HG03354 (cell line): ENCODE data around the gene ANKRD45.
"Not testable (repeated sequence)": the region's sequence is repeated elsewhere in the genome, so short reads cannot be mapped to it uniquely, and the experiment has no call there.

Experiments
- ATAC-seq: cut with Tn5 transposase; IDR thresholded peaks from one replicate; pipeline ENCODE4 v1.9.1; 2021; ENCODE audit warnings: mild to moderate bottlenecking; ENCODE audit not compliant: unreplicated experiment, poor library complexity, severe bottlenecking

ANKRD45 gene

GRCh38 chr1:173581383-173582079 is 88.1 kb downstream of the ANKRD45 start:
- no peak for ATAC-seq

DNA sequence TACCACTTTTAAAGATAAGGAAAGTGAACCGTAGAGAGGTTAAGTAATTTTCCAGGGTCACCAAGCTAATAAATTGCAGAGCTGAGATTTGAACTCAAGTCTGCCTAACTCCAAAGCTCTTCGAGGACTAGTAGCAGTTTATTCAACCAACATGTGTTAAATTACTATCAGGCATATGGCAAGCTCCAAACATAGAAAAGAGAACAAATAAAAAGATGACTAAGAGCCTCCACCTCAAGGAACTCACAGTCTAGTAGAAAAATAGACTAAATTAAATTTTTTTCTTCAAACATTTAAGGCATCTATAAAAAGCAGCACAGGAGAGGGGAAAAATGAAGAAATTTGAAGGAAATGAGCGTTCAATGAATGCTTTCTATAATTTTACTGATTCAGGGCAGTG is 89.0 kb downstream of the ANKRD45 start:
- ATAC-seq = no peak

DNA sequence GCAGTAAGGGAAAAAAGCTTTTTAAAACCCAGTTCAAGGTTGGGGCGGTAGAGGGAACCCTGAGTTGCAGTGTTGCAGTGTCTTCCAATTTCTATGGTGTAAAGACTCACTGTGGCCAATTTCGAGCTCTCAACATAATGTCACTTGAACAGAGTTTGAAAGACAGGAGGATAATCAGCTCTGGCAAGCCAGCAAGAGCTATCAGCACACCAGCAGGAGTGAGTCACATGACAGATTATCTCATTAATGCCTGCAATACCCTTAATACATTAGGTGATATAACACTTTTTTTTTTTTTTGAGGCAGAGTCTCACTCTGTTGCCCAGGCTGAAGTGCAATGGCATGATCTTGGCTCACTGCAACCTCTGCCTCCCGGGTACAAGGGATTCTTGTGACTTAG is 89.6 kb downstream of the ANKRD45 start:
- no peak for ATAC-seq

DNA sequence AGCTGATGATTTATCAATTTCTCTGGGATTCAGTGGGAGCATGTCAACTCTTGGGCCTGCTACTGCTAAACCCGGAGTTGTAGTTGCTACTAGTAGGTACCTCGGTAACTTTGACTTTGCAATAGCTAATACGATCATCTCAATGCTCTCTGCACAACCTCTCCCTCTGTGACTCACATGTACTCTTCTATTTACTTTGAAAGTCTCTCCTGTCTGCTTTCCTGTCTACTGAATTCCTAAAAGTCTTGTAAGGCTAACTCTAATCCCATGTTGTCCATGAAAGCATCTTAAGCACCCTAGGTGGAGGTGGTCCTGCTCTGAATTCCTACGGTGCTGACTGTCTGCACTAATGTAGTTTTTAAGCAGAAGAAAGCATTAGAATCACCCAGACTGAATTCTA is 96.1 kb downstream of the ANKRD45 start:
- no peak for ATAC-seq

DNA sequence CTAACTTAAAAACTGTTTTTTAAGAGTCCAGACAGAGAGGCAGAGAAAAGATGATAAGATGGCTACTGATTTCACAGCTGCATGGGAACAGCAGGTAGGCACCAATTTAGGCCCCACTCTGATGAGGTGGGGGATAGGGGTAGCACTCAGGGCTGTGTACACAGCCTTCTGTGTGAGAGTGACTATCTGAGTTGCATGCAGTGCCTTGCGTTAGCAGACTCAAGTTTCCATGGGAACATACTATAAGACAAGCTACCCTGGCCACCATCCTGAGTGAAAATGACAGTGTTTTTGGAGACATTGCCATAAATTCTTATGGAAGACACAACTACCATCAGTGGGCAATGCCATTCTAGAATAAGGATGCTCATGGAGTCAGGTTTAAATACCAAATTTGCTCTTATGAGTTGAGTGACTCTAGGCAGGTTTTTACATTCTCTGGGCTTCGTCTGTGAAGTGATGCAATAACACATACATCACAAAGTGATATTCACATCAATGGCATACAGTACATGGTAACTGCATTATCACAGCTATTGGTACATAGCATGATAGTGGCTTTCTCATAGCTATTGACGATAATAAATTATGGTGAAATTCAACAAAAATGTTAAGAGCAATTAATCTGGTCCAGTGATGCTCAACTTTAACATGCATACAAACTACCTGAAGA is 97.3 kb downstream of the ANKRD45 start:
- no peak for ATAC-seq

DNA sequence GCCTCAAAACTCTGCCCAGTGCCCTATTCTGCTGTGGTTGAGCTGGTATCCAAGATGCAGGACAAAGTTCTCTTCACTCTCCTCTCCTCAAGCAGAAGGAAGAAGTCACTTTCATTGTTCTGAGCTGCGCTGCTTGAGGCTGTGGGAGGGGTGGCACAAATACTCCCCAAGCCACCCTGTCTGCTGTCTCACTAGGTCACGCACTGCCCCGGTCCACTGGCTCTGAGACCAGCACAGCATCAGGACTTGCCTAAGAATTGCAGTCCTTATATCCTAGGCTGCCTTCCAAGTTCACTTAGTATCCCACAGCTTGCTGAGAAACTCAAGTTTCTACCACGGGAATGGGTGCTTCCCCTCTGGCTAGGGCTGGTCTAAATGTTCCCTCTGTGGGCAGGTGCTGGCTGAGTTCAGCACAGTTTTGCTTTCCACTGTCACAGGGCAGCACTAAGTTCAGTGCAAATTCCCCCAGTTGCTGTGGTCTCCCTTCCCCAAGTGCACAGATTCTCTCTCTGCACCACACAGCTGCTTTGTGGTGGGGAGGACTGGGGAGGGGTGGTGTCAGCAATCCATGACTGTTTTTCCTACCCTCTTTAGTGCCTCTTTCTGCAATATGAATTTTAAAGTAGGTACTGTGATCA is 99.2 kb downstream of the ANKRD45 start:
- ATAC-seq = no peak

DNA sequence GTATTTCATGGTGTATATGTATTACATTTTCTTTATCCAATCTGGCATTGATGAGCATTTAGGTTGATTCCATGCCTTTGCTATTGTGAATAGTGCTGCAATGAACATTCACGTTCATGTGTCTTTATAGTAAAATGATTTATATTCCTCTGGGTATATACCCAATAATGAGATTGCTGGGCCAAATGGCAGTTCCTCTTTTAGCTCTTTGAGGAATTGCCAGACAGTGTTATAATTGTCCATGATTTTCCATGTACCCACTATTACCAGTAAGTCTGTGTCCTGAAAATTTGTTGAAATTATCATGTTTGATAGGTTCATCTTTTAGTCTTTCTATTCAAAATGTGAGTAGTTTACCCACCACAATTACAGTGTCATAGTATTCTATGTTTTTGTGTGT is 101.2 kb downstream of the ANKRD45 start:
- ATAC-seq = no peak

DNA sequence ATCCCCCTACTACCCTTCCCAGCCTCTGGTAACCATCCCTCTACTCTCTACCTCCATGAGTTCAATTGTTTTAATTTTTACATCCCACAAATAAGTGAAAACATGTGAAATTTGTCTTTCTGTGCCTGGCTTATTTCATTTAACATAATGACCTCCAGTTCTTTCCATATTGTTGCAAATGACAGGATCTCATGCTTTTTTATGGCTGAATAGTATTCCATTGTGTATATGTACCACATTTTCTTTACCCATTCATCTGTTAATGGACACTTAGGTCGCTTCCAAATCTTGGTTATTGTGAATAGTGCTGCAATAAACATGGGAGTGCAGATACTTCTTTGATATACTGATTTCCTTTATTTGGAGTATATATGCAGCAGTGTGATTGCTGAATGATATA is 105.8 kb downstream of the ANKRD45 start:
- not testable (repeated sequence) for ATAC-seq

DNA sequence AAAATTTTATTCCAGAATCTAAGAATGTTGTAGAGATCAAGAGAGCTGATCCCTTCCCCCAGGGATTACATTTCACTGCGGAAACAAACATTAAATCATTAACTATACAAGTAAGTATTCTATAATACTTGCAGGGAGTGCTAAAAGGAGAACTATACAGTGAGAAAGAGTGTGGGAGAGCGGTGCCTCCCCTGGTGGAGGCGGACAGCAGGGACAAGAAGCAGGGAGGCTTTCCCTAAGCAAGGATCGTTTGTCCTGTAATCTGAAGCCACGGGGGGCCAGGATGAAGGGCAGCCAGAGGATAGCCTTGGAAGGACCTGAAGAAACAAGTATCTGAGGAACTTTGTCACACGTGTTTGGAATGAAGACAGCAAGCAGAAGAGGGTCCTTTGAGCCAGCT is 106.8 kb downstream of the ANKRD45 start:
- no peak for ATAC-seq

DNA sequence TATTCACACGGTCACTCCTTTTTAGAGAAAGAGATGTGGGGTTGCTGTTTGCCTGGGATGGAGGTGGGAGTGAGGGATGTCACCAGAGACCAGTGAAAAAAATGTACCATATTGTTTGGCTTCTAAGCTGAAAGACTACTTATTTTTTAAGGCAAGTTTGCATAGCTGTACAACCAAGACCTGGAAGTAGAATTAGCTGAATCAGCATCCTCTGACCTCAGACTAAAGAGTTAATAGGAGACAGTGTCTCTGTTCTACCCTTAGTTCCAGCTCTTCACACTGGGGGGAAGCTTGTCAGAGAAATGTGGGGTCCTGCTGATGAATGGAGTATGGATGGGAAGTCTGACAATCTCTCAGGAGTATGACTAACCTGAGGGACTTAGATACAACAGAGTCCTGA is 108.4 kb downstream of the ANKRD45 start:
- ATAC-seq = no peak

GRCh38 chr1:173560285-173560880 is 109.3 kb downstream of the ANKRD45 start:
- no peak for ATAC-seq
